Activated CD4-positive, alpha-beta T cell treated with anti-CD3 and anti-CD28 coated beads, Interleukin-2, amount 50 U/mL, for 24 hours (primary cell): ENCODE results near the gene ADGRD1.

Experiments
- DNase-seq, 2 donors: peaks; one replicate each; pipeline ENCODE4 v3.0.0-alpha.2; 2020; ENCODE audit warnings: low read depth in 1 of 2, low spot score in 1 of 2

The ADGRD1 gene

GRCh38 chr12:131020326-131021153 lies 66.8 kb downstream of the ADGRD1 start:
- DNase-seq, result no peak

- DNase-seq, result no peak
These were observed 67.4 kb downstream of the ADGRD1 start for GRCh38 chr12:131021154-131021541.

- no peak for DNase-seq
These were observed 70.3 kb downstream of the ADGRD1 start for GRCh38 chr12:131024026-131024425.

GRCh38 chr12:131024721-131025120 lies 71.0 kb downstream of the ADGRD1 start:
- DNase-seq, result no peak

GRCh38 chr12:131025234-131025633 lies 71.5 kb downstream of the ADGRD1 start:
- DNase-seq, result no peak

- DNase-seq, result no peak
These were observed 72.4 kb downstream of the ADGRD1 start for GRCh38 chr12:131025939-131026702.

- no peak for DNase-seq
These were observed 73.0 kb downstream of the ADGRD1 start for GRCh38 chr12:131026754-131027153.

GRCh38 chr12:131027264-131027663 lies 73.6 kb downstream of the ADGRD1 start:
- DNase-seq, result no peak

GRCh38 chr12:131027876-131028586 lies 74.3 kb downstream of the ADGRD1 start:
- DNase-seq, result no peak

- DNase-seq, result no peak
These were observed 75.1 kb downstream of the ADGRD1 start for GRCh38 chr12:131028587-131029338.

- no peak for DNase-seq
These were observed 77.0 kb downstream of the ADGRD1 start for GRCh38 chr12:131030472-131031328.

GRCh38 chr12:131032082-131032750 lies 78.5 kb downstream of the ADGRD1 start:
- no peak for DNase-seq

GRCh38 chr12:131033486-131033885 lies 79.8 kb downstream of the ADGRD1 start:
- no peak for DNase-seq

GRCh38 chr12:131033886-131034482 lies 80.3 kb downstream of the ADGRD1 start:
- no peak for DNase-seq

GRCh38 chr12:131034631-131035244 lies 81.0 kb downstream of the ADGRD1 start:
- no peak for DNase-seq

GRCh38 chr12:131035245-131035681 lies 81.6 kb downstream of the ADGRD1 start:
- DNase-seq, result no peak

- no peak for DNase-seq
These were observed 84.5 kb downstream of the ADGRD1 start for GRCh38 chr12:131038159-131038558.
